HG03469 (cell line): ENCODE data around the gene COL19A1.
"Not testable (repeated sequence)": the region's sequence is repeated elsewhere in the genome, so short reads cannot be mapped to it uniquely, and the experiment has no call there.

Source experiments
- ATAC-seq: cut with Tn5 transposase; IDR thresholded peaks from one replicate; pipeline ENCODE4 v1.9.1; 2021; ENCODE audit warnings: mild to moderate bottlenecking, moderate library complexity, moderate number of reproducible peaks; ENCODE audit not compliant: unreplicated experiment

COL19A1 gene

DNA sequence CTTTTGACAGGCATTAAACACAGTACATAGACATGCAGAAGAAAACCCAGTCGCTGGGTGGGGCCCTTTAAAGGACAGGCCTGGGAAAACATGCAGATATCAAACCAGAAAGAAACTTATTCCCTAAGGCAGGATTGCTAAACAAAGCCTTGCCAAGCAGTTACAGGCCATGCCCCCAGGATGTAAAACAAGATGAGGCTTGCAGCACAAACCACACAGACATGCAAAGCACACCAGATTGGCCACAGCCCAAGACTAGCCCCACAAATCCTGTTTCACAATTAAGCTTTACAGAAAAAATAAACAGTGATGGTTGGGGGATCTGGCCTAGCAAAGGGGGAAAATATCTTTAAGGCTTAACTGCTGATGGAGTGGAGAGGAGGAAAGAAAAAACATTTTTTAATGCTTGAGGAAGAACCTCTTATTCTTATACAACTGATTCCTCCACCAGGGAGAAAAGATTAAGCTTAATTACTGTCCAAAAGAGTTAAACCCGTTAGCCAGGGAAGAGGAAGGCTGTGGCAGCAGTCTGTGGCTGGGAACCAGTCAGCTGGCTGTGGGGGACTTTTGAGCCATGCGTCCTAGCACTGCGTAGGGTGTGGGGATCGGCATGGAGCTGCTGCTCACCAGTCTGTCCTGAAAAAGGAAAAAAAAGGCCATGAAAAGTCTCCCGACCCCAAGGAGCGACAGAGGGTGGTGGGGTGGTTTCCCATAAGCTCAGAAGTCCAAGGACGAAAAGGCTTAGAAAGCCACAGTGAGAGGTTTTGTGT lies 28.4 kb downstream of the COL19A1 start:
- peak; percentile 50 for ATAC-seq

DNA sequence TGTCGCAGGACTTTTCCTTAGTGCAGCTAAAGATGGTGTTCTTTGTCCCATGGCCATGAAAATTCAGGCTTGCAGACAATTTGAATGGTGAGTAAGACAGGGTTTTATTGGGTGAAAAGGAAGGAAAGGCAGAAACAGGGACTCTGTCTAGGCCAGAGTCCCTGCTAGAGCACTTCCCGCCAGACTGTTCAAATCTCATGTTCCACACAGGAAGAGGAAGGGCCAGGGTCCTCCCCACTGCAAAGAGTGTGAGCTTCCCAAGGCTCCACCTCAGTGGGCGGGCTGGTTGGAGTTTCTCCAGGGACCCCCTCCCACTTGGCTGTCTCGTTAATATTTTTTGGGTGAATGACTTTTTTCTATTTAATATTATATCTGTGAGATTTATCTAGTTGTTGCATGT lies 29.0 kb downstream of the COL19A1 start:
- ATAC-seq, result no peak

DNA sequence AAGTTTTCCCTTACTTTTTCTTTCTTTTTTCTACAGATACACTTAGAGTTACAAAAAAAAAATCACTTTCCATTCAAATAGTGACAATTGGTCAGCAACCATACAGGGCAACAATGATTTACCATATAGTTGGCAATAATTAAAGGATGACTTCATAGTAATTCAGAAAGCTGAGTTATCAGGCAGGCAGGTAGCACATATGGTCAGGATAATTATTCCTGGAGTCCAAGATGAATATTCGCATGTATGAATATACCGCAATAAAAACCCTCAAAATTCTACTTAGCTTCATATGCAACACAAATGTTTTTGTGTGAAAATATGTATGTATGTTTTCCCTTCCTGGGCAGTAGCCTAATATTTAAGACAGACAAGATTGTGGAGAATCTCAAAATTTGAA lies 34.5 kb downstream of the COL19A1 start:
- ATAC-seq, result no peak

DNA sequence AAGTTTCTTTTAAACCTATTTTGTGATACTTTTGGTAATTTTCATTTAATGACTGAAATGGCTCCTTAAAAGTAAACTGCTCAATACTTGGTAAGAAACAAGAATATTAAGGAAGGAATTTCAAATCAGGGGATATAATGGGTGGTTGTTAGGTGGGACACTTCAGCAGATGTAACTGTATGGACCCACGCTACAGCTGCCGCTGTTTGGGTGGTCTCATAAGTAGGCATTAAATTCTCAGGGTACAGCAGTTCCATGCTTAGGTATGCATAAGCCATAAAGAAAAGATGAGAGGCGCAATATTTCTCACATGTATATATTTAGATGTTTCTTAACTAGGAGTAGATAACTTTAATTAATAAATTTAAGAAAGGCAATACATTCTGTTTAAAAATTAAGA lies 35.0 kb downstream of the COL19A1 start:
- ATAC-seq, result no peak

- ATAC-seq, result no peak
Observed at GRCh38 chr6:69907981-69908498, 41.7 kb downstream of the COL19A1 start.

DNA sequence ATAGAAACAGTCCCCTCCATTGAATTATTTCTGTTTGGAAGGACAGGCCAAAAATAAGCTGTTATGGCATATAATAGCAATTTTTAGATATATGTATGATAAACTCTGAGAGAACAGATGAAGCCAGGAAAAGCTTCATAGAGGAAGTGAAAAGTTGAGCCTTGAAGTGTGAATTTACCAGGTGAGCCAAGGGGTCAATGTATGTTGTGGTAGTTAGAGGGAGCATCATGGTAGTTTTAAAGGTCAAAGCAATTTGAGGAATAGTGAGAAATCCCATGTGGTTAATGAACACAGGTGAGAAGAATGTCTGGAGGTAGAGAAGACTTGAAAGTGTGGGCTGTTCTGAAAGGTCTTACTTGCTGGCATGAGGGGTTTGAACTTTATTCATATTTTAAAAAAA lies 47.0 kb downstream of the COL19A1 start:
- ATAC-seq, result no peak

- no peak for ATAC-seq
Observed at GRCh38 chr6:69914015-69914485, 47.7 kb downstream of the COL19A1 start.

GRCh38 chr6:69915346-69915745 lies 49.0 kb downstream of the COL19A1 start:
- ATAC-seq, result no peak

DNA sequence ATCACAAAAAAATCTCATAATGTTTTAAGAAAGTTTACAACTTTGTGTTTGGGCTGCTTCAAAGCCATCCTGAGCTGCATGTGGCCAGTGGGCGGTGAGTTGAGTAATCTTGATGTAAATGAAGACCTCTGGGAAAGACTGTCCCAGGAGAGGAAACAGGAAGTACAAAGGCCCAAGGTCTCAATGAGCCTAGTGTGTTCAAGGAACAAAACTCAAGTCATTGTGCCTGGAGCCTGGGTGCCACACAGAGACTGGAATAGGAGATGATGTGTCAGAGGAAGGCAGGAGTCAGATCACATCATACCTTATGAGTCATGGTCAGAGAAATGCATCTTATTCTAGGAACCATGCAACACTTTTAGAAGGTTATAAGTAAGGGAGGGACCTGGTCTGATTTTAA lies 51.5 kb downstream of the COL19A1 start:
- ATAC-seq, result peak; percentile 60

DNA sequence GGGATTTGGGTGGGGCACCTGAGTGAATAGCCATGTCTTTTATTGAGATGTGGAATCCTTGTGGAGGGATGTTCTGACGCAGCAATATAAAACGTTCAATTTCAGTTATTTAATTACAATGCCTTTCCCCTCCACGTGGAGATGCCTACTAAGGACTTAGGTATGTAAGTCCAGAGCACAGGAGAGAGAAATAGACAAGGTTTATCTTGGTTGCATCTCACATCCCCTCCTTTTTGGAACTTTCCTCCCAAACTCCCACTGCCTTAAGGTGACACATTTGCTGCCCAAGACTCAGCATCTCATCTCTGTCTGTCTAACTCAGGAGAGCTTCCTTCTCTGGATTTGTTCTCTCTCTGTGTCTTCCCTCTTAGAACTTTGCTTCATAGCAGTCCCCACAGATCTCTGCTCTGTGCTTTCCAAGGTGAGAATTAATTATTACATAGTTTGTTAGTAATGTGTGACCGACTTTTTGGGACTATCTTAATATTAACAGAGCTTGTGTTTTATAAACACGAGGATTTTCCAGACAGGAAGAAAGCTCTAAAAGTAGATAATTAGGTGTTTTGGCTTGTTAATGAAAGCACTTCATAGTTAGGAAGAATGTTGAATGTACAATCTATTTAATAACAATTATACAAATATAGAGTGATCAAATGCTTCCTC lies 52.6 kb downstream of the COL19A1 start:
- ATAC-seq, result no peak

DNA sequence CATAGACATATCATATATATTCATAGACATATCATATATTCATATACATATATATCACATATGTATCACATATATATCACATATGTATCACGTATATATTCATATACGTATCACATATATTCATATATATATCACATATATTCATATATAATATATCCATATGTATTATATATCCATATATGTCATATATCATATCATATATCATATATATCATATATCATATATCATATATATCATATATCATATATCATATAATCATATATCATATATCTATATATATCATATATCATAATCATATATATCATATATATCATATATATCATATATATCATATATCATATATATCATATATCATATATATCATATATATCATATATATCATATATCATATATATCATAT lies 54.7 kb downstream of the COL19A1 start:
- not testable (repeated sequence) for ATAC-seq

GRCh38 chr6:69921611-69922010 lies 55.3 kb downstream of the COL19A1 start:
- not testable (repeated sequence) for ATAC-seq

- ATAC-seq, result no peak
Observed at GRCh38 chr6:69926745-69927144, 60.4 kb downstream of the COL19A1 start.

- no peak for ATAC-seq
Observed at GRCh38 chr6:69933239-69933638, 66.9 kb downstream of the COL19A1 start.

- ATAC-seq, result no peak
Observed at GRCh38 chr6:69935079-69935478, 68.7 kb downstream of the COL19A1 start.

GRCh38 chr6:69936674-69937363 lies 70.5 kb downstream of the COL19A1 start:
- no peak for ATAC-seq

DNA sequence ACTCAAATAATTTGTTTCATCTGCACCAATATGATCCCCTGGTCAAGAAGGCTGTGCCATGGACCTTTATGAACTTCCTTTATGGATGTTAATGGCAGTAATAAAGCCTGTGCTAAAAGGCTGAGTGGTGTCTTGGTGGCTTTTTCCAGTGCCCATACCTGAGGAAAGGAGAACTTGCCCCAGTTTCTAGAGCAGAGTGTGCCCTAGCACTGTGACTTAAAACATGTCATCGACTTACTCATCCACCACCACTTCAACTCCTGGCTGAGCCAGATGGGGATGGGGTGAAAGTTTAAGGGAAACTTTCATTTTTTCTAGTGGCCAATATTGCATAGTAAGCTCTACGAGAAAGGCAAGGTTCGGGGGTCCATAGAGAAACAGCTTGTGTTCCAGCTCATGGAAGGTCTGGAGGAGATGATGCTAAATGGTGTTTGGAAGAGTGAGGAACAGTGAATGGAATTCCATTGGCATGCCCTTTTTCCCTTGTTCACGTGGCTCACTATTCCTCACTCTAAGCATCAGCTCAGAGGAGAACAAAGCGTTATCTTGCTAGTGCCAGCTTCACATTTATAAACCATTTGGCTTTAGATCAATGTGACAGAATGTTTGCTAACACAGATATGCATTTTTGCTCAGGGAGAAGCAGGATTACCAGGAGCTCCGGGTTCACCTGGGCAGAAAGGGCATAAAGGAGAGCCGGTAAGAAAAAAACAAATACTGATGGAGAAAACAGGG lies 71.2 kb downstream of the COL19A1 start:
- no peak for ATAC-seq

- ATAC-seq, result no peak
Observed at GRCh38 chr6:69942485-69942884, 76.1 kb downstream of the COL19A1 start.

DNA sequence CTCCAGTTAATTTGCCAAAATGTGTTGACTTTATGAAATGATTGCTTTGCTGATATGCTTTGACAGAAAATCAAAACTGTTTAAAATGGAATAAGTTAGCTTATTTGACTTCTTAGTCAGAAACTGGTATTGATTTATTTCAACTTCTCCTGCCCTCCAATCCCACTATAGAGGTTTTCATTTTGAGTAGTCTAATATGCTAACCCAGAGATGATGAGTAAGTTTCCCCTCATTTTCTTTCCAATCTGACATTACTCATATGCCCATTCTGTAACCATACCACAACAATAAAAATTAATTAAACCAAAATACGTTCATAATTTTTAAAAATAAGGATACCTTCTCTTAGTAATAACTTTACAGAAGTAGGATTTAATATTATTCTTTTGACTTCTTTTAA lies 78.8 kb downstream of the COL19A1 start:
- no peak for ATAC-seq

- ATAC-seq, result no peak
Observed at GRCh38 chr6:69948479-69949114, 82.2 kb downstream of the COL19A1 start.
